Amniotic stem cell (primary cell): ENCODE data around the gene PHACTR2.
"Not testable (repeated sequence)": the region's sequence is repeated elsewhere in the genome, so short reads cannot be mapped to it uniquely, and the experiment has no call there.

ENCODE experiments used
- DNase-seq: peaks from one replicate; lab custom pipeline; 2025; lab: John Stamatoyannopoulos, UW

PHACTR2 gene

GRCh38 chr6:143698759-143699429 lies 21.1 kb downstream of the PHACTR2 start:
- no peak for DNase-seq

GRCh38 chr6:143699430-143699825 lies 21.7 kb downstream of the PHACTR2 start:
- DNase-seq, result no peak

- DNase-seq, result no peak
Measured at GRCh38 chr6:143700684-143701348, 23.1 kb downstream of the PHACTR2 start.

- no peak for DNase-seq
Measured at GRCh38 chr6:143701349-143702234, 23.8 kb downstream of the PHACTR2 start.

GRCh38 chr6:143705569-143705968 lies 27.8 kb downstream of the PHACTR2 start:
- no peak for DNase-seq

- DNase-seq, result no peak
Measured at GRCh38 chr6:143707697-143708096, 29.9 kb downstream of the PHACTR2 start.

- DNase-seq, result no peak
Measured at GRCh38 chr6:143708889-143709288, 31.1 kb downstream of the PHACTR2 start.

GRCh38 chr6:143711714-143712113 lies 33.9 kb downstream of the PHACTR2 start:
- DNase-seq, result no peak

- DNase-seq, result no peak
Measured at GRCh38 chr6:143718472-143718871, 40.7 kb downstream of the PHACTR2 start.

- DNase-seq, result no peak
Measured at GRCh38 chr6:143721642-143722041, 43.9 kb downstream of the PHACTR2 start.

- no peak for DNase-seq
Measured at GRCh38 chr6:143724876-143725275, 47.1 kb downstream of the PHACTR2 start.

GRCh38 chr6:143726015-143726647 lies 48.4 kb downstream of the PHACTR2 start:
- no peak for DNase-seq

- no peak for DNase-seq
Measured at GRCh38 chr6:143727035-143727434, 49.3 kb downstream of the PHACTR2 start.

GRCh38 chr6:143731789-143732188 lies 54.0 kb downstream of the PHACTR2 start:
- DNase-seq, result no peak

- DNase-seq, result no peak
Measured at GRCh38 chr6:143732536-143732935, 54.8 kb downstream of the PHACTR2 start.

- no peak for DNase-seq
Measured at GRCh38 chr6:143733510-143733909, 55.7 kb downstream of the PHACTR2 start.

- no peak for DNase-seq
Measured at GRCh38 chr6:143734641-143735063, 56.9 kb downstream of the PHACTR2 start.

GRCh38 chr6:143738072-143738690 lies 60.4 kb downstream of the PHACTR2 start:
- not testable (repeated sequence) for DNase-seq

- DNase-seq, result no peak
Measured at GRCh38 chr6:143739341-143739851, 61.6 kb downstream of the PHACTR2 start.

- DNase-seq, result no peak
Measured at GRCh38 chr6:143740213-143740612, 62.4 kb downstream of the PHACTR2 start.

GRCh38 chr6:143741480-143741879 lies 63.7 kb downstream of the PHACTR2 start:
- DNase-seq, result no peak
